SK-N-SH treated with all-trans-retinoic acid at 6 μM for 48 hours (cell line): ENCODE measurements around the gene NXF1.

Experiments used
- ATAC-seq: fragments of 200-7000 bp; cut with Tn5 transposase; 3 replicates; pipeline ENCODE4 v1.9.1; 2020; ENCODE audit warnings: mild to moderate bottlenecking, moderate library complexity
- ARNTL ChIP-seq: fragments of 450-650 bp; formaldehyde crosslinking; IDR thresholded peaks from 2 replicates; pipeline ENCODE4 v1.5.0; 2020; ENCODE audit warnings: low read depth, mild to moderate bottlenecking, moderate library complexity, borderline replicate concordance
- BACH2 ChIP-seq: fragments of 250-450 bp; sonication (Bioruptor Pico); IDR thresholded peaks from 2 replicates; pipeline ENCODE4 v1.9.0; 2021; ENCODE audit warnings: mild to moderate bottlenecking, borderline replicate concordance
- CREB5 ChIP-seq: fragments of 250-450 bp; sonication (Bioruptor Pico); IDR thresholded peaks from 2 replicates; pipeline ENCODE4 v1.5.1; 2020; ENCODE audit warnings: low read depth, mild to moderate bottlenecking, moderate library complexity
- CSDC2 ChIP-seq: fragments of 250-450 bp; sonication (Bioruptor Pico); IDR thresholded peaks from 2 replicates; pipeline ENCODE4 v1.5.0; 2020; ENCODE audit warnings: mild to moderate bottlenecking, moderate library complexity
- ESRRG ChIP-seq: fragments of 250-450 bp; sonication (Bioruptor Pico); IDR thresholded peaks from 2 replicates; pipeline ENCODE4 v1.6.1; 2021; ENCODE audit warnings: mild to moderate bottlenecking
- GLIS3 ChIP-seq: fragments of 250-450 bp; sonication (Bioruptor Pico); IDR thresholded peaks from 2 replicates; pipeline ENCODE4 v1.5.0; 2020; ENCODE audit warnings: mild to moderate bottlenecking, moderate library complexity
- ISL1 ChIP-seq: fragments of 250-450 bp; sonication (Bioruptor Pico); IDR thresholded peaks from 2 replicates; pipeline ENCODE4 v2.1.2; 2022; ENCODE audit warnings: mild to moderate bottlenecking, moderate library complexity
- OSR1 ChIP-seq: fragments of 250-450 bp; sonication (Bioruptor Pico); IDR thresholded peaks from 2 replicates; pipeline ENCODE4 v1.8.0; 2022; ENCODE audit warnings: moderate library complexity, mild to moderate bottlenecking, inconsistent platforms
- PATZ1 ChIP-seq: fragments of 250-450 bp; sonication (Bioruptor Pico); IDR thresholded peaks from 2 replicates; pipeline ENCODE4 v1.8.0; 2020; ENCODE audit warnings: mild to moderate bottlenecking, moderate library complexity, borderline replicate concordance
- PPARA ChIP-seq: fragments of 250-450 bp; sonication (Bioruptor Pico); IDR thresholded peaks from 2 replicates; pipeline ENCODE4 v1.5.0; 2020; ENCODE audit warnings: mild to moderate bottlenecking, borderline replicate concordance
- RARB ChIP-seq: fragments of 250-450 bp; sonication (Bioruptor Pico); IDR thresholded peaks from 2 replicates; pipeline ENCODE4 v1.8.0; 2021; ENCODE audit warnings: mild to moderate bottlenecking, moderate library complexity
- SNAI2 ChIP-seq: fragments of 250-450 bp; sonication (Bioruptor Pico); IDR thresholded peaks from 2 replicates; pipeline ENCODE4 v1.5.0; 2020; ENCODE audit warnings: mild to moderate bottlenecking, moderate library complexity
- TCF4 ChIP-seq: fragments of 250-450 bp; sonication (Bioruptor Pico); IDR thresholded peaks from 2 replicates; pipeline ENCODE4 v1.8.0; 2021; ENCODE audit warnings: mild to moderate bottlenecking, moderate library complexity, borderline replicate concordance
- TOX ChIP-seq: fragments of 250-450 bp; sonication (Bioruptor Pico); IDR thresholded peaks from 2 replicates; pipeline ENCODE4 v1.8.0; 2021; ENCODE audit warnings: mild to moderate bottlenecking, moderate library complexity, borderline replicate concordance
- TSHZ2 ChIP-seq: fragments of 250-450 bp; sonication (Bioruptor Pico); IDR thresholded peaks from 2 replicates; pipeline ENCODE4 v1.5.0; 2020; ENCODE audit warnings: mild to moderate bottlenecking, moderate library complexity
- ZC3H10 ChIP-seq: fragments of 250-450 bp; sonication (Bioruptor Pico); IDR thresholded peaks from 2 replicates; pipeline ENCODE4 v1.5.1; 2021; ENCODE audit warnings: mild to moderate bottlenecking, moderate library complexity
- ZNF565 ChIP-seq: fragments of 450-650 bp; formaldehyde crosslinking; conservative IDR thresholded peaks from 2 replicates; pipeline ENCODE4 v1.5.0; 2020; ENCODE audit warnings: low read depth, mild to moderate bottlenecking, moderate library complexity
- ZNF70 ChIP-seq: fragments of 450-650 bp; formaldehyde crosslinking; IDR thresholded peaks from 2 replicates; pipeline ENCODE4 v1.5.0; 2020; ENCODE audit warnings: mild to moderate bottlenecking, moderate library complexity
- ZNF8 ChIP-seq: fragments of 450-650 bp; formaldehyde crosslinking; IDR thresholded peaks from 2 replicates; pipeline ENCODE4 v1.5.0; 2020; ENCODE audit warnings: mild to moderate bottlenecking, moderate library complexity
- TF ChIP-seq, protein P1 (sequence below): fragments of 250-450 bp; sonication (Bioruptor Pico); IDR thresholded peaks from 2 replicates; pipeline ENCODE4 v1.5.1; 2021; ENCODE audit warnings: mild to moderate bottlenecking, moderate library complexity
- TF ChIP-seq, protein P2 (sequence below): fragments of 250-450 bp; sonication (Bioruptor Pico); IDR thresholded peaks from 2 replicates; pipeline ENCODE4 v1.8.0; 2021; ENCODE audit warnings: low read depth, mild to moderate bottlenecking, moderate library complexity, borderline replicate concordance

NXF1 gene

GRCh38 chr11:62805076-62805892 lies at the start of gene NXF1:
TSS of gene NXF1 (minus strand) at chr11:62805440. CDS start at chr11:62805356, 84 bp downstream.
- peak; percentile 88 for ATAC-seq
- no peak for TF ChIP-seq TSHZ2 (CRISPR knock-in tag)
- TF ChIP-seq TOX (CRISPR knock-in tag), result peak; percentile 49; the same call in 1 of the 2 replicates
- TF ChIP-seq SNAI2 (CRISPR knock-in tag), result no peak
- TF ChIP-seq PPARA, result no peak
- TF ChIP-seq CSDC2, result no peak
- TF ChIP-seq TCF4 (CRISPR knock-in tag), result no peak
- TF ChIP-seq, protein P1, sequence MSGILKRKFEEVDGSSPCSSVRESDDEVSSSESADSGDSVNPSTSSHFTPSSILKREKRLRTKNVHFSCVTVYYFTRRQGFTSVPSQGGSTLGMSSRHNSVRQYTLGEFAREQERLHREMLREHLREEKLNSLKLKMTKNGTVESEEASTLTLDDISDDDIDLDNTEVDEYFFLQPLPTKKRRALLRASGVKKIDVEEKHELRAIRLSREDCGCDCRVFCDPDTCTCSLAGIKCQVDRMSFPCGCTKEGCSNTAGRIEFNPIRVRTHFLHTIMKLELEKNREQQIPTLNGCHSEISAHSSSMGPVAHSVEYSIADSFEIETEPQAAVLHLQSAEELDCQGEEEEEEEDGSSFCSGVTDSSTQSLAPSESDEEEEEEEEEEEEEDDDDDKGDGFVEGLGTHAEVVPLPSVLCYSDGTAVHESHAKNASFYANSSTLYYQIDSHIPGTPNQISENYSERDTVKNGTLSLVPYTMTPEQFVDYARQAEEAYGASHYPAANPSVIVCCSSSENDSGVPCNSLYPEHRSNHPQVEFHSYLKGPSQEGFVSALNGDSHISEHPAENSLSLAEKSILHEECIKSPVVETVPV, result no peak
- no peak for TF ChIP-seq CREB5 (CRISPR knock-in tag)
- TF ChIP-seq RARB (CRISPR knock-in tag), result peak; percentile 66; the same call in 1 of the 2 replicates
- no peak for TF ChIP-seq BACH2
- TF ChIP-seq, protein P2, sequence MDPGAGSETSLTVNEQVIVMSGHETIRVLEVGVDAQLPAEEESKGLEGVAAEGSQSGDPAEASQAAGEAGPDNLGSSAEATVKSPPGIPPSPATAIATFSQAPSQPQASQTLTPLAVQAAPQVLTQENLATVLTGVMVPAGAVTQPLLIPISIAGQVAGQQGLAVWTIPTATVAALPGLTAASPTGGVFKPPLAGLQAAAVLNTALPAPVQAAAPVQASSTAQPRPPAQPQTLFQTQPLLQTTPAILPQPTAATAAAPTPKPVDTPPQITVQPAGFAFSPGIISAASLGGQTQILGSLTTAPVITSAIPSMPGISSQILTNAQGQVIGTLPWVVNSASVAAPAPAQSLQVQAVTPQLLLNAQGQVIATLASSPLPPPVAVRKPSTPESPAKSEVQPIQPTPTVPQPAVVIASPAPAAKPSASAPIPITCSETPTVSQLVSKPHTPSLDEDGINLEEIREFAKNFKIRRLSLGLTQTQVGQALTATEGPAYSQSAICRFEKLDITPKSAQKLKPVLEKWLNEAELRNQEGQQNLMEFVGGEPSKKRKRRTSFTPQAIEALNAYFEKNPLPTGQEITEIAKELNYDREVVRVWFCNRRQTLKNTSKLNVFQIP, result no peak
- 0 out of 2 replicates have a peak, but pooled peaks have one; percentile 45 for TF ChIP-seq PATZ1 (CRISPR knock-in tag)
- TF ChIP-seq GLIS3 (CRISPR knock-in tag), result peak; percentile 75
- no peak for TF ChIP-seq ZNF565 (CRISPR knock-in tag)
- TF ChIP-seq ZNF70 (CRISPR knock-in tag), result peak; percentile 14; the same call in 1 of the 2 replicates
- TF ChIP-seq ESRRG (CRISPR knock-in tag), result no peak
- TF ChIP-seq ZC3H10, result no peak
- TF ChIP-seq ARNTL (CRISPR knock-in tag), result no peak

GRCh38 chr11:62854013-62854824 lies 49.0 kb upstream of the NXF1 start:
- TF ChIP-seq ZNF8 (CRISPR knock-in tag), result no peak
- TF ChIP-seq TSHZ2 (CRISPR knock-in tag), result no peak
- TF ChIP-seq ZC3H10, result no peak
- TF ChIP-seq TOX (CRISPR knock-in tag), result no peak
- no peak for TF ChIP-seq CREB5 (CRISPR knock-in tag)
- no peak for TF ChIP-seq BACH2
- no peak for TF ChIP-seq OSR1 (CRISPR knock-in tag)
- TF ChIP-seq ZNF565 (CRISPR knock-in tag), result no peak
- no peak for TF ChIP-seq ISL1 (CRISPR knock-in tag)
- TF ChIP-seq SNAI2 (CRISPR knock-in tag), result no peak
- no peak for TF ChIP-seq ZNF70 (CRISPR knock-in tag)
- TF ChIP-seq, protein P2, result no peak
- TF ChIP-seq TCF4 (CRISPR knock-in tag), result no peak
- TF ChIP-seq RARB (CRISPR knock-in tag), result no peak
- no peak for ATAC-seq
